ENCODE measurements around the gene OTOS.

The OTOS gene

DNA sequence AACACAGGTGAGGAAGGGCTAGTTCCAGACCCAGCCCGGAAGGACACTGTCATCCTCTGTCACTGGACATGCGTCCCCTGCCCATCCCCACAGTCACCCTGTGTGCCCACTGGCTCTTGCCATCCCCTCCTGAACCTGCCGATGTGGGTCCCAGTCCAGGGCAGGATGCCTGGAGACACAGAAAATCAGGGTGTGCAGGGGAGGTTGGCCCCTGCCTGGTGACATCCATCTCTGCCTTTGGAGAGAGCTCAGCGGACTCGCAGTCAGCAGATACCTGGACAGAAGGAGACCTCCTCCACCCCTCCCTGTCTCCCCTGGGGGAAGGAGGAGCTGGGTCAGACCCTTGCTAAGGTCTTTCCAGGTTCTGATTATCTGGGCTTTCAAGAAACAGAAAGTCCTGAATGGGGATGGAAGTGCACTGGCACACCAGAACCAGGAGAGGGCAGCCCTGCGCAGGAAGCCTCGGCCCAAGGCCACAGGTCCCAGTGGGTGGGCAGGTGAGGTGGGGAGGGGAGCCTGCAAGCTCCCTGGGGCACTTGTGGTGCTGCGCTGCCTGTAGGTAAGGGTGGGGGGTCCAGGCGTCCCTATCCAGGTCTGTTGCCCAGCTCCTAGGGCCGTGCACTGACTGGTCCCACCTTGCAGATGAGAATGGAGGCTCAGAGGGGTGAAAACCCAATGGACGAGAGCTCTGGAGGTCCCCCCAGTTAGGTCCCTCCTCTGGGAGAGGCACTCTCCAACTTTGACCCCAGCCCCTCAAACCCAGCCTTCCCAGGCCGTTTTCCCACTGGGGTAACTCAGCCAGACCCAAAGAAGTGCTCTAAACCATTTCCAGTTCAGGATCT is 9.7 kb upstream of the OTOS start:
- no peak for DNase-seq

DNA sequence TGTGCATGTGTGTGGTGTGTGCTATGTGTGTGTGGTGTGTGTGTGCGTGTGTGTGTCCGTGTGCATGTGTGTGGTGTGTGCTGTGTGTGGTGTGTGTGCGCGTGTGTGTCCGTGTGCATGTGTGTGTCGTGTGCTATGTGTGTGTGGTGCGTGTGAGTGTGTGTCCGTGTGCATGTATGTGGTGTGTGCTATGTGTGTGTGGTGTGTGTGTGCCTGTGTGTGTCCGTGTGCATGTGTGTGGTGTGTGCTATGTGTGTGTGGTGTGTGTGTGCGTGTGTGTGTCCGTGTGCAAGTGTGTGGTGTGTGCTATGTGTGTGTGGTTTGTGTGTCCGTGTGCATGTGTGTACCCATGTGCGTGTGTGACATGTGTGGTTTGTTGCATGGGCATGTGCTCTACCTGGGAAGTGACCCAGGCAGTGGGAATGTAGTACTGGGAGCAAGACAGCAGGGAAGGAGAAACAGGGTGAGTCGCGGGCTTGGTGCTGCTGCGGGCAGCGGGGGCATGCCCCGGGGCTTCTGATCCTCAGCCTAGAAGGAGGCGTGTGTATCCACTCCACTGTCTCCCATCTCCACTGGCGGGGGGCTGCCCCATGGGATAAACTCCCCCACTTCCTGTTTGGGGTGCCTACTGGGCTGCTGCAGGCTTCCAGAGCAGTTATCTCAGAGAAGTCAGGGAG is 7.6 kb upstream of the OTOS start:
- DNase-seq: no peak

DNA sequence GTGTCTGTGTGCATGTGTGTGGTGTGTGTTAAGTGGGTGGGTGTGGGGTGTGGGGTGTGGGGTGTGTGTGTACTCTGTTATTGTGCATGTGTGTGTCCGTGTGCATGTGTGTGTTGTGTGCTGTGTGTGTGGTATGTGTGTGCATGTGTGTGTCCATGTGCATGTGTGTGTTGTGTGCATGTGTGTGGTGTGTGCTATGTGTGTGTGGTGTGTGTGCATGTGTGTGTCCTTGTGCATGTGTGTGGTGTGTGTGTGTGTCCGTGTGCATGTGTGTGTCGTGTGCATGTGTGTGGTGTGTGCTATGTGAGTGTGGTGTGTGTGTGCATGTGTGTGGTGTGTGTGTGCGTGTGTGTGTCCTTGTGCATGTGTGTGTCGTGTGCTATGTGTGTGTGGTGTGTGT is 6.9 kb upstream of the OTOS start:
- no peak for DNase-seq

DNA sequence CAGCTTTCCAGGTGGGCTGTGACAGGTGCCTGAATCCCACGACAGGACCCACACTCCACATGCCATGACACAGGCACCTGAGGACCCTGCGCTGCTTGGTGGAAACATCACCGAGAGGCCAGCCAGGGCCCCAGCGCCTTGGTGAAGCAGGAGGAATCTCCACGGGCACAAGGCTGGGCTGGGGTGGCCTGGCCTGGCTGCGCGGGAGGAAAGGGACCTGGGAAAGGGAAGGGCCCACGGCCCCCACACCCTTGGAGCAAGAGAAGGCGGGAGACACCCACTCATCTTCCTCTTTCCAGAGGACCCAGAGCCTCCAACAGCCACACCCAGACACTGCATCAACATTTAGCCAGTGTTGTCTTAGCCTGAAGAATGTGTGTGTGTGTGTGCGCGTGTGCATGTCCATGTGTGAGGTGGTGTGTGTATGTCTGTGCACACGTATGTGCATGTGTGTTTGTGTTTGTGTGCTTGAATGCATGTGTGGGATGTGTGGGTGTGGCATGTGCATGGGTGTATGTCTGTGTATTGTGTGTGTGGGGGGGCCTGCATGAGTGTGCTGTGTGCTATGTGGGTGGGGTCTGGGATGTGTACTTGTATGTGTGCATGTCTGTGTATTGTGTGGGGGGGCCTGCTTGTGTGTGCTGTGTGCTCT is 6.3 kb upstream of the OTOS start:
- DNase-seq: no peak

DNA sequence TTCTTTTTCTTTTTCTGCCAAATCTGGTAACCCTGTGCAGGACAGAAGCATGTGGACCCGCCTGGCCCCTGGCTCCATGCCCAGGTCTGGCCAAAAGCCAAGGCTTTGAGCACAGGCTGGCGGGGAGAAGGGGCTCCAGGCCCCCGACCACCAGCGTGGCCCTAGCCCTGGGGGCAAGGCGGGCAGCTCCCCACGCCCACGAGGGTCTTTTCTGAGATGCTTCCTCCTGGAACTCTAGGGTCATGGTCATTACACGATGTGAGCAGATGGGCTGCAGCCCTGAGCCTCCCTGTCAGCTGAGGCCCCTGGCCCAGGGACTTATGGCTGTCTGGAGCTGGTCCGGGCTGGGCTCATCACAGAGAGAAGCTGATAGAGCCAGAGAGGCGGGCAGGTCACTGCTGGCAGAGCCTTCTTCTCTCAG is 5.7 kb upstream of the OTOS start:
- no peak for DNase-seq

DNA sequence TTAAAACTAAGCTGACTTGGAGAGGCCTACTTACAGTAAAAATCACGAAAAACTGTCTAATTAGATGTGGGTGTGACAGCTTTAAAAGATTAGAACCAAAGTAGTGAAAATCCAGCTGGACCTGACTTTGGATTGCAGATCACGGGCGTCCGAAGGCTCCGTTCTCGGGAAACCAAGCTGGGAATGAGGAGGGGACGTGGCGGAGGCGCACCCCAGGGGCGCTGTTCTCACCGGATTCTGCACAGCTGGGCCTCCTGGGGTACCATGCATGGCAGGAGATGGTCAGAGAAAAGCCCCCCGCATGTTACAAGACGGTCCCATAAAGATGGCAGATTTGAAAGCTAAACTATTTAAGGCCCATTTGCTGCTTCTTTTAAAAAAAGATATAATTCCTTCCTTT is 5.0 kb upstream of the OTOS start:
- DNase-seq: no peak

DNA sequence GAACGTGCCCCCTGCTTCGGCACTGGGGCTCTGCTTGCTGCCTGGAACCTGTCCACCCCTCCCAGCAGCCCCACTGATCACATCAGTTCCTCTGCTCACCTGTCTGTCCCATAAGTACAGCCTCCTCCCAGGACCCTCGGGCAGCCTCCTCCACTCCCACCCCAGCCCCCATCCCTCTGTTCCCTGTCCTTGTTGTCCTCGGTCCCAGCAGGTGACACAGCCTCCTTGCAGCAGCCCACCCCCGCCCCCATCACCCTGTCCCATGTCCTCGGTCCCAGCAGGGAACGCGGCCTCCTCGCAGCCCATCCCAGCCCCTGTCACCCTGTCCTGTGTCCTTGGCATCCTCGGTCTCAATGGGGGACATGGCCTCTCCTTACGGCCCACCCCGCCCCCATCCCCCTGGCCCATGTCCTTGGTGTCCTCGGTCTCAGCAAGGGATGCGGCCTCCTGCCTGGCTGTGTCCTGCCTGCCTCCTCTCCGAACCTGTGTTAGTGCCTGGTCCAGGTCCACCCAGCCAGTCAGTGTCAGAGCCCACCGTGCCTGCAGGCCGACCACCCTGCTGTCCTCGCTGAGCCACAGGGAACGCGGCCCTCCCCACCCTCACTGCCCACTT is 4.3 kb upstream of the OTOS start:
- DNase-seq: no peak

DNA sequence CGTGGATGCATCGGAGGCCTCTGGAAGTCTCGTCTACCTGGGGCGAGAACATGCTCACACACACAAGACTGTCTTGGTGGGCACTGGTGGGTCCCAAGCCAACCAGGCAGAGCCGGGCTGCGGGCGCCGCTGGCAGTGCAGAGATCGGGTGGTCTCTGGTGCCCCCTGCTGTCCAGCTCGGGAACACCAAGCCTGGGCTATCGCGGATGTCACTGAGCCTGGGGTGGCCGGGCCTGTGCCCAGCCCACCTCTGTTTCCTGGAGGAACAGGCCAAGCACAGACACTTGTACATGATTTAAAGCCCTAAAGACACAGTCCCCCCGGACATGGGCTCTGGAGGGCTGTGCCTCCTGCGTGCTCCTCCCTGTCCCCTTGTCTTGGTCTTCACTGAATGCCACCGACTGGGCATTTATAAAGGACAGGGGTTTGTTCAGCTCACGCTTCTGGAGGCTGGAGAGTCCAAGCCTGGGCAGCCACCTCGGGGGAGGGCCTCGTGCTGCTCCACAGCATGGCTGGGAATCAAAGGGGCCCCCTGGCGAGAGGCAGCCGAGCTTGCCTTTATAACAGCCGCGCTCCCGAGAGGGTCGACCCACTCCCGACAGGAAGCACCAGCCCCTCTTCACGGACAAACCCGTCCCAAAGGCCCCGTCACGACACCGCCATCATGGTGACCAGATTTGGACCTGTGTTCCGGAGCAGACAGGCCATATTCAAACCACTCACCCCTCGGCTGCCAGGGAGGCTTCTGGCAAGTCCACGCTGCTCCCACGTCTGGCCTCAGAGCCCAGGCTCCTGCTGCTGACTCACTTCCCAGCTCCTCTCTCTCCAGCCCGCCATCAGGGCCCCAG is 3.6 kb upstream of the OTOS start:
- DNase-seq: no peak

DNA sequence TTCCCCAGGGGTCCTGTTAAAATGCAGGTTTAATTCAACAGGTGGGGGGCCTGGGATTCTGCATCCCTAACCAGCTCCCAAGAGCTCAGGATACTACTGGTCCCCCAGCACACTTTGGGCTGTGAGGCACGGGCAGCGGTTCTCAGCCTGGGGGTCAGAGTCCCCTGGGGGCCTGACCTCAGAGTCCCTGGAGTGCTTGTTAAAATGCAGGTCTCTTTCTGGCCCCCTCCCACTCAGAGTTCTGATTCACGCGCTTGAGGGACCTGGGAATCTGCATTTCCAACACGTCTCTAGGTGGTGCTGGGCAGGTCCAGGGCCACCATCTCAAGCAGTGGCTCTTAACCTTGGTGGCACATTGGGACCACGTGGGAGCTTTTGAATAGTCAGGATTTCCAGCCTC is 2.8 kb upstream of the OTOS start:
- DNase-seq: no peak

DNA sequence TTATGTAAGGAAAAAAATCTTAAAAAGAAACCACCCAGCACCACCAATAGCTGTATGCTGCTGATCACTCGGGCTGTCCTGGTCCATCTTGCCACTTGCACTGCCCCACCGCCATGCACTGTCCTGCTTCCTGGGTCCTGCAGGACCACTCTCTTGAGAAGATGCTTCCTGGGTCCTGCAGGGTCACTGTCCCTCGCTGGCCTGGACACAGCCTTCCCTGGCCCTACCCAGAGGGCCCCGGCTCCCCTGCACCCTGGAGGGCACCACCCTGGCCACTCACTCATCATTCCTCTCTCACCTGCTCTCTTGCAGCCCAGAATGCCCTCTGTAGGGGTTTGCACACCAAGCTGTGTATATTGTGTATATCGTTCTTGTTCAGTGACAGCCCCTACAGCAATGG is 2.4 kb upstream of the OTOS start:
- no peak for DNase-seq

DNA sequence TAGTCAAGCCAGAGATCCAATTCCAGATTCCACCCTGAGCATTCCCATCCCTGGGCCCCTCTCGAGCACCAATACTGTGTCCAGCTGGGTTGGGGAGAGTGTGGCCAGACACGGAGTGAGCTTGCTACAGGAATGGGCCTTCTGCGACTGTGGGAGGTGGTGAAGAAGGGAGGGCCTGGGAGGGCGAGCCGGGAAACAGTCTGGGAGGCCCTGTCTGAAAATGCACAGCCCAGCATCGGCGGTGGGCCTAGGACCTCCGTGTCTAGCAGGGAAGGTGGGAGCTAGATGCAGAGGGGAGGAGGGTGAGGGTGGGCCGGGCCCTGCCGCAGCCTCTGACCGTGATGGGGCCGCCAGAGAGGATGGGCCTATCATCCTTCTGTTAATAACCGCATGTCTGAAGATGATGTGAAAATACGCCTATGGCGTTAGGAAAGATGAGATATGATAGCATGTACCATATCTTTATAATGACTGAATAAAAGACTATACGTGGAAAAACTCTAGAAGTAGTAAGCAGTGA is 1.9 kb upstream of the OTOS start:
- DNase-seq: no peak

DNA sequence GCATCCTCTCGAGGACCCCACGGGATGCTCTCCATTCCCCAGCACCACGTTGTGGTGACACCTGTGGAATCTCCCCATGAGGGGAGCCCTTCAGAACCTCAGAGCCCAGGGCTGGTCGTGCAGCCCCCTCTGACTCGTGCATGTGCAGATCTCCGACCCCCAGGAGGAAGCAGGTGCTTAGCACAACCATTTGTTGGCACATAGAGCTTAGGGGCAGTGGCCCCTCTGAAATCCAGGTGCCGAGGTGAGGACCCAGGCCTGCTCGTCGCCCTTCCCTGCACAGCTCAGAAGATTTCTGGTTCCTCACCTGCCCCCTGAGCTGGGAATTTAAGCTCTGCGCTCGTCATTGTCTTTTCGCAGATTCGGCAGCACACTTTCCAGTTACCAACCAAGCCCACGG is 1.3 kb upstream of the OTOS start:
- no peak for DNase-seq

DNA sequence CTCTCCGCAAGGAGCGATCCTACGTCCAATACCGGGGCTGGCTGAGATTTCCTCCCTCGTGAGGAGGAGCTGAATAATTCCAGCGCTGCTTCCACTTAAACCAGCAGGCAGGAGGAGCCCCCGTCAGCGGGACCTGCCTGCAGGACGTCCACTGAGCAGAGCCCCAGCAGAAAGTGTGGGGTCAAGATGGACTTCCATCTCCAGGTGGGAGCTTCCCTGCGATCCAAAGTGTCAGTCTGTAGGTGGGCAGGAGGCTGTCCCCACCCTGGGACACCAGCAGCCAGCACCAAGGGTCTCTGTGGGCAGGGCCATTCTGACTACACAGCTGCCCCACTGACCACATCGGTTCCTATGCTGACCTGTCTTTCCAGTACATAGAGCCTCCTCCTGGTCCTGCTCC is 462 bp upstream of the OTOS start:
- DNase-seq: no peak

DNA sequence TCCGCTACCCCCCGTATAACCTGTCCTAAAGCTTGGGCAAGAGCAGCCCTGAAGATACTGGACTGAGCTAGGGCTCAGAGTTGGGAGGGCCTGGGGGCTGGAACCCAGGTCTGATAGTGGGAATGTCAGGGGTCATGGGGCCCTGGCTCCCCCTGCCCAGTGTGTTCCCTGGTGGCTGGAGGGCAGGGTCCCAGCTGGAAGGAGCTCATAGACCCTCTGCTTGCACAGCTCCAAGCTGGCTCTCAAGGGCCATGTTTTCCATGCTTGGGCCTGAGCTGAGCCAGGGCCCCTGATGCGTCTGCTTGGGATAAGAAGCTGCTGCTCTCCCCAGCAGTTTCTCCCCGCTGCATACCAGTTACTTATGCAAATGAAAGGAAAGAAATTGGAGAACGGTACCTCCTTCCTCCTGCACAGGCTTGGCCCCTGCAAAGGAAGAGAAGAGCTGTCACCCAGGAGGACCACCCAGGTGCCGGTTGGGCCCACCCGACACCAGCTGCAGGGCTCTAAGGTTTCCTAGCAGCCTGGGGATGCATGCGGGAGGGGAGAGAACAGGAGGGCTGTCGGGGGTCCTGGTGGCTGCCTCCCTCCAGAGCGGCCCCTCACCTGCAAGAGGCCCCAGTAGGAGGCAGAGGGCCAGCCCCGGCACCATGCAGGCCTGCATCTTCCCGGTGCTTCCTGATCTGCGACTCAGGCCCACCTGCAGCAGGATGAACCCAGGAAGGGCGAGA is 628 bp downstream of the OTOS start:
- no peak for DNase-seq

DNA sequence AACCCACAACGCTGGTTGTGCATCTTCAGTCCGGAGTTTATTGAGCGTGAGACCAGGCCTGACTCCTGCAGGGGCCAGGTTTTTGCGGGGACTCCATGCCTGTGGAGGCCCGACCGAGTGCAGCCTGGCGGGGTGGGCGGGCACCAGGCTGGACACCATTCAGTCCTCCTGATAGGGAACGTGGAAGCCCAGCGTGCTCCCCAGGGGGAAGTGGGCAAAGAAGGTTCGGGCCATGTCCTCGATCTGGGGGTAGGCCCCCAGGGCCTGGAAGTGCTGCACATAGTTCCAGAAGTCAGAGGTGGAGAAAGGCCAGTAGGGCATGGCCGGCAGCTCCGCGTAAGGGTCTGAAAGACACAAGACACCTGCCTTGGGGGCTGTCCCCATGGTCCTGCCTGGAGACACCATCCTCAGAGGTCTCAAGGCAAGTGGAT is 1.4 kb downstream of the OTOS start:
- DNase-seq: no peak

DNA sequence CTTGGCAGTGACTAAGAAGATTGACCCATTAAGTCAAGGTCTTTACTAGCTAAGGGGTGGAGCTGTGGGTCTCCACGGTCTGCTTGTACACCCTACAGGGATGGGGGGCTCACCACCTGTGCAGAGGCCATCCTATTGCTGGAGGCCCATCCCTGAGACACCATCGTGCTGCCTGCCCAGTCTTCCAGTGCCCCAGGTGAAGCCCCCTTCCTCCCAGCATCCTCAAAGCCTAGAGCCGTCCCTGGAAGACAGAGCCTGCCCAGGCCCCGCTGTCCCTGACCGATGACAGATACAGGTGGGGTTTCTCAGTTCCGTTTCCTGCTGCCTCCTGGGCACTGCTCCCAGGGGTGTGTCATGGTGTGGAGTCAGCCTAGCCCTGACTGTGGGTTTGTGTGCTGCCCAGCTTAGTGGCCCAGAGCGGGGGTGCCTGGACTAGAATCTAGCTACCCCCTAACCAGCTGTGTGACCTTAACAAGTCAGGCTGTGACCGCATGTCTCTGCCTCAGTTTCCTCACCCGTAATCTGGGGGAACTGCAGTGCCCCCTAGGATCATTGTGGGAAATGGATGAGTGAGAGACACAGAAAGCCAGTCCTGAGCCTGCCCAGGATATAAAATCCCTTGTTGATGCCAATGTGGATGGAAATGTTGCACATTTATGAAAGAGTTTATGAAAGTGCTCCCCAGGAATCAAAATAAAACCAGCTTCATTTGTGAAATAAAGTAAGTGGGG is 2.0 kb downstream of the OTOS start:
- no peak for DNase-seq

DNA sequence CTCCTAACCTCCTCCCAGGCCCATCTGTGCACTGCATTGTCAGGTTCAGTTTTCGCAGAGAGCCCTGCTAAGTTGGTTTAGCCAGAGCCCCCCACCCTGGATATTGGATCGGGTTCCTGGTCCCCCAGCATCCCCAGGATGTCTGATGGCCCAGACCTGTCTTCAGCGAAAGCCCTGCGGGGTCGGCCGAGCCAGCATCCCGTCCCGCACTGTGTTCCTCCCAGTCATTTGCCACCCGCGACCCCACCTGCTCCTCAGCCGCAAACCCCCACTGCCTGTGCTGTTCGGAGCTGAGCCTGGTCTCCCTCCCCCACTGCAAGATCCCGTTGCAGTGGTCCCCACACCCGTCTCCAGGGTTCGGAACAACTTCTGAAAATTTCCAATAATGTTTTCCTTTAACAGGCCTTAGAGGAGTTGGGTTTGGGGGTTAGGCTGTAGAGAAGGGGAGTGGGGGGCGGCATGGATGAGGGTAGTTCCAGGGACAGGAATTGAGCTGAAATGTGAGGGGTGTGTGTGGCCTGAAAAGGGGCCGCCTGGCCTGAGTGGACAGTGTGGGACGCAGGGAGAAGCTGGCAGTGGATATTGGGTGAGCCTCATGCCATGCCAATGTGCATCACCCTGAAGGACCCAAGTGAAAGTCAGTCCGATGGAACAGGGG is 2.7 kb downstream of the OTOS start:
- no peak for DNase-seq

DNA sequence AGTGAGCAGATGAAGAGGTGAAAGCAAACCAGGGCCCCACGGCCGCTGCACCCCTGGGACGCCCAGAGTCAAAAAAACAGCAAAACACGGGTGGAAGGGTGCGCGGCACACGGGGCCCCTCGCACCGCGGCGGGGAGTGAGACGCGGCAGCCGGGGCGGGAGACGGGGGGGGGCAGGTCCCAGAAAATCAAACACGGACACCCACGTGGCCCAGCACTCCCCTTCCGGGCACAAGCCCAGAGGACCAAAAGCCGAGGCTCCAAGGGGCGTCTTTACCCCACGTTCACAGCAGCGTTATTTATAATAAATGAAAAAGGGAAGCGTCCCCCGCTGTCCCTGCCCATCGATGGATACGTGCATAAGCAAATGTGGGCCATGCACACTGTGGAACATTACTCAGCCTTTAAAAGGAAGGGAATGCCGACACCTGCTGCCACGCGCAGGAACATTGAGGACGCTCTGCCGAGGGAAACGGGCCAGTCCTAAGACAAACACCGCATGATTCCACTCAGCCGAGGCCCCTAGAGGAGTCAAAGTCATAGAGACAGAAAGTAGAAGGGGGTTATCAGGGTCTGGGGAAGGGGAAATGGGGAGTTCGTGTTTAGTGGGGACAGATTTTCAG is 3.7 kb downstream of the OTOS start:
- DNase-seq: no peak

DNA sequence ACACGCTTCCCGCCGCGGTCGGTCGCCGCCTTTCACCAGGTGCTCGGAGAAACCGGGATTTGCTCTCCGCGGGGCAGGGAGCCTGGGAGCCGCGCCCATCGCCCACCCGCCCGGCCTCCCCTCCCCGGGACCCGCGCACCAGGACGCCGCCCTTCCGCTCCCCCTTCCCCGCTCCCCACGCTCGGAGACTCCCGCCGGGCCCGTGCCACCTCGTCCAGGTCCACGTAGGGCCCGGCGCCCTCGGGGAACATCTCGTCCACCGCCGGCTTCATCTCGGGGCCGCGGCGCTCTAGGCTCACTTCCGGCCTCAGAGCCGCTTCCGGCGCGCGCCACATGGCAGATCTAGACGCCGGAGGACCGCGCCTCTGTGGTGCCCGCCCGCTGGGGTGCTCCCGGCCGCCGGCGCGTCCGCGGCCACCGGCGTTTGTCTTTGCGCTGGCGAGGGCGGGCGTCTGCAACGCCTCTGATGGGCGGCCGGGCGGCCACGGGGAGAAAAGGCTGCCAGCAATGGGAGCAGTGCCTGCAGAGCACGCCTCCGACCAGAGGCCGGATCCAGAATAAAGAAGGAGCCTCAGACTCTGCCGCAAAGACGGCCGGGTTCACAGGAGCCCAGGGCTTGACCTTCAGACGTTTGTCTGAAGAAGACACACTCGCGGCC is 4.3 kb downstream of the OTOS start, which contains the start of gene COPS9:
Gene COPS9 (minus strand): TSS at position 293 of the 658 bp plus-strand sequence. CDS start 21 bp downstream, at position 272.
- no peak for DNase-seq
